BLaER1 treated with 17β-estradiol and CSF1 and Interleukin-3, amounts not matched to agents 10 nM and 100 nM (cell line): ENCODE results near the gene SLC22A3.
"Not testable (repeated sequence)": the region's sequence is repeated elsewhere in the genome, so short reads cannot be mapped to it uniquely, and the experiment has no call there.

Experiments
- H3K27ac ChIP-seq, 11 experiments: shearing (Covaris generic); formaldehyde crosslinking; 2 replicates each; pipeline ENCODE4 v1.8.1; 2022
- H3K27me3 ChIP-seq, 11 experiments: shearing (Covaris generic); formaldehyde crosslinking; 2 replicates each; pipeline ENCODE4 v1.8.1; 2022
- H3K36me3 ChIP-seq, 11 experiments: shearing (Covaris generic); formaldehyde crosslinking; 2 replicates each; pipeline ENCODE4 v1.8.1; 2022
- H3K4me1 ChIP-seq, 10 experiments: shearing (Covaris generic); formaldehyde crosslinking; 2 replicates each; pipeline ENCODE4 v1.8.1; 2022
- H3K4me2 ChIP-seq, 11 experiments: shearing (Covaris generic); formaldehyde crosslinking; 2 replicates each; pipeline ENCODE4 v1.8.1; 2022
- H3K4me3 ChIP-seq, 10 experiments: shearing (Covaris generic); formaldehyde crosslinking; 2 replicates each; pipeline ENCODE4 v1.8.1; 2022
- H3K9ac ChIP-seq, 11 experiments: shearing (Covaris generic); formaldehyde crosslinking; 2 replicates each; pipeline ENCODE4 v1.8.1; 2022
- H3K9me3 ChIP-seq, 11 experiments: shearing (Covaris generic); formaldehyde crosslinking; replicated peaks in 1 of 11; 2 replicates each; pipeline ENCODE4 v1.8.1; 2022
- H4K20me1 ChIP-seq, 11 experiments: shearing (Covaris generic); formaldehyde crosslinking; 2 replicates each; pipeline ENCODE4 v1.8.1; 2022
- Cebpa-rat ChIP-seq, 11 experiments: shearing (Covaris generic); IDR thresholded peaks; 2 replicates each; pipeline ENCODE4 v1.8.1; 2022

Gene SLC22A3

DNA sequence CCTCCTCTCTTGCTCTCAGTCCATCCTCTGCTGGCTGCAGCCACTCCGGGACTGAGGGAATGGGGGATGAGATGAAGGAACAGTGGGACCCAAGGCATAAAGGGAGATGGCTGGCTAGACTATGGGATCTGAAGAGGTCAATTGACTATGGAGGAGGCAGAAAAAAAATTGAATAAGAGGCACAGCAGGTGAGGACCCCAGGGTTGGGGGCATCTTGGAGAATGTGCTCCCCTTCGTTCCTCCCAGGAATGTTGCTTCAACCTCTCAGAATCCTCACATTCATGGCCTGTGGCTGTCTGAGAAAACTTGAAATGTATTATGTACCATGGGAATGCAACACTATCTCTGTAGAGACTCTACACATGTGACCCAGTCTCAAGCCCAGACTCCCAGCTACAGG lies 121.0 kb downstream of the SLC22A3 start:
- no peak overlapping the region for H3K4me3 ChIP-seq

DNA sequence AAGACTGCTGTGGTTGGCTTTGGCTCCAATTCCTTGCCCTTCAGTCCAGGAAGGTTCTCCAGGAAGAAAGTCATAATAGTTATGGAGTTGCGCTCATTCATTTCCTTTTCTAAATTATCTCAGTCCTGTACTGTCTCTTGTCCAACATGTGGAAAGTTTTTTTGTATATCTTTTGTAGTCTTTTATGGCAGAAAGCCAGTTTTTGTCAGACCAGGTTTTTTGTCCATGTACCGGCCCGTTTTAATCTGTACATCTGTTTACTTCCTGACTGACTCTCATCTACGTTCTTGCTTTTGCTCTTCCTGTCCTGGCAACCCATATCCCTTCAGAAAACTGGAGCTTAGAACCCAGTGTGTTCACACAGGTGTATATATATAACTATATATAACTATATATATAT lies 127.9 kb downstream of the SLC22A3 start:
- H3K9ac ChIP-seq, H3K4me3 ChIP-seq, H4K20me1 ChIP-seq, H3K36me3 ChIP-seq, H3K27ac ChIP-seq, H3K4me1 ChIP-seq, H3K4me2 ChIP-seq: not testable (repeated sequence)
- Histone ChIP-seq H3K9me3 (peaks cover 5 to 16% (median 8%) of the 10 kb centered on the region in 11 experiments; a peak in 20 of 22 replicates), H3K27me3 (peaks cover 4 to 31% (median 12%) of the 10 kb centered on the region in 11 experiments; a peak in 17 of 22 replicates)

More for the DNA sequence above, 121.0 kb downstream of the SLC22A3 start:
- no peak overlapping the region for H3K4me2 ChIP-seq
- peaks cover 0 to 8% (median 0%) of the 10 kb centered on the region in 10 experiments; a peak in 6 of 20 replicates for H3K4me1 ChIP-seq
- H4K20me1 ChIP-seq: peaks cover 0 to 15% (median 3%) of the 10 kb centered on the region in 11 experiments; a peak in 6 of 22 replicates
- no peak overlapping the region for H3K9ac ChIP-seq
- peaks cover 59 to 82% (median 76%) of the 10 kb centered on the region in 11 experiments for H3K27me3 ChIP-seq
- no peak overlapping the region for H3K27ac ChIP-seq
- H3K9me3 ChIP-seq: peaks cover 16 to 23% (median 19%) of the 10 kb centered on the region in 11 experiments
- TF ChIP-seq Cebpa-rat (IDR thresholded peaks at IDR 0.05): no peak
- no peaks in the 10 kb centered on the region for H3K36me3 ChIP-seq

DNA sequence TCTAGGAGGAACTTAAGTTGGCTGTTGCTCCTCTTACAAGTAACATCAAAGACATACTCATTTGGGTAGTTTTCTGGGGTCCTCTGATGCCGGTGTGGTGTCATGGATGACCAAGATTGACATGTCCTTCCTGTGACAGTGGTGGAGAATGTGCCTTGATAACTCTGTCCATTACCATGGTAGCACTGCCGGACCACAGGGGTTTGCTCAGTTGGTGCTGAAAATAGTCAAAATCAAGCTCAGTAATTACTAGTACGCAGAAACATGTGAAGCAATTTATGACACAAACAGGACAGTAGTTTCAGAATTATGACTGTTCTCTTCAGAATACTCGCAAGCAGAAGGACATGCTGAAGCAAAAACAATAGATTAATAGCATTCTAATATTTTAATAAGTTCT lies 128.9 kb downstream of the SLC22A3 start:
- not testable (repeated sequence) for H3K9ac ChIP-seq, H3K4me3 ChIP-seq, H3K4me2 ChIP-seq, H4K20me1 ChIP-seq, H3K4me1 ChIP-seq, H3K36me3 ChIP-seq, H3K27ac ChIP-seq
- peaks cover 15 to 26% (median 18%) of the 10 kb centered on the region in 11 experiments; a peak in 20 of 22 replicates for H3K9me3 ChIP-seq
- peaks cover 4 to 22% (median 7%) of the 10 kb centered on the region in 11 experiments; a peak in 8 of 22 replicates for H3K27me3 ChIP-seq

DNA sequence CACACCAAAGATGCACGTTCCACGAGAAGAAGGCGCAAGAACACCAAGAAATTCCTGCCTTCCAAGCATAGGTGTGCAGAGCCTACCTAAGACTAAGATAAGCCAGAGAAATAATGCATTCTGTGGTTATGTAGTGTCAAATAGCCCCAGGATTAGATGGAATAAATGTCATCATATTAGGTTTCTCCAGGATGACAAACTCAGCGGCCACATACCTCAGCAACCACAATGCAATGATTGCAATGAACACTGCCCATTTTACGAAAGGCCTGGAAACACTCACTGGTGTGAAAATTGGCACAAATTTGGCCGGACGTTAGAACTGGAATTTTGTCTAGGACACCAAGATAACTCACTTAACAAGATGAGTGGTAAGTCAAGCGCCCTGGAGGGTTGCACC lies 129.7 kb downstream of the SLC22A3 start:
- no peak overlapping the region for H3K27ac ChIP-seq
- TF ChIP-seq Cebpa-rat (IDR thresholded peaks at IDR 0.05): no peak
- no peaks in the 10 kb centered on the region for H4K20me1 ChIP-seq
- H3K36me3 ChIP-seq: peaks cover 0 to 10% (median 0%) of the 10 kb centered on the region in 11 experiments; a peak in 4 of 22 replicates
- H3K27me3 ChIP-seq: peaks cover 4 to 22% (median 7%) of the 10 kb centered on the region in 11 experiments; a peak in 8 of 22 replicates
- no peak overlapping the region for H3K9ac ChIP-seq
- H3K9me3 ChIP-seq: peaks cover 15 to 31% (median 19%) of the 10 kb centered on the region in 11 experiments; a peak in 20 of 22 replicates
- no peaks in the 10 kb centered on the region for H3K4me1 ChIP-seq
- no peak overlapping the region for H3K4me3 ChIP-seq
- H3K4me2 ChIP-seq: no peak overlapping the region

DNA sequence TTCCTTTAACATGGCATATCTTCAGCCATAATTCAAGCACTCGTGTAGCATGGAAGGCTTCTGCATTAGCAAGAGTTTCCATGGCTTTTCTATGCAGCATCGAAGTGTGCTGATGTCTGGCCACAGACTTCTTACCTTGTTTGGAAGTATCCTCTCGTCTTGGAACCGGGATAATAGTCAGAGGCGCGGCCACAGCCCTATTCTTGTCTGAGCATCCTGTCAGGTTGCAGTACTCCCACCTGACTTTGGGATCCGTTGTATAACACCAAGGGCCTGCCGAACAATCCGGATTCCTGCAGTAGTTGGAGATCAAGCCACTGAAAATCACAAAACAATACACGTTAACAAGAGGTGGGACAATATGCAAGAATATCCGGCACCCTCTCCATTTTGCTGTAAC lies 138.9 kb downstream of the SLC22A3 start:
- Histone ChIP-seq H3K4me2 (no peak overlapping the region), H3K9me3 (peaks cover 0 to 6% (median under 1%) of the 10 kb centered on the region in 11 experiments; a peak in 8 of 22 replicates), H3K4me3 (no peak overlapping the region), H3K36me3 (peaks cover 0 to under 1% (median 0%) of the 10 kb centered on the region in 11 experiments; a peak in 1 of 22 replicates), H3K27ac (no peak overlapping the region), H3K9ac (no peak overlapping the region), H4K20me1 (no peaks in the 10 kb centered on the region), H3K4me1 (no peaks in the 10 kb centered on the region), H3K27me3 (no peaks in the 10 kb centered on the region)
- no peak for TF ChIP-seq Cebpa-rat (IDR thresholded peaks at IDR 0.05)

DNA sequence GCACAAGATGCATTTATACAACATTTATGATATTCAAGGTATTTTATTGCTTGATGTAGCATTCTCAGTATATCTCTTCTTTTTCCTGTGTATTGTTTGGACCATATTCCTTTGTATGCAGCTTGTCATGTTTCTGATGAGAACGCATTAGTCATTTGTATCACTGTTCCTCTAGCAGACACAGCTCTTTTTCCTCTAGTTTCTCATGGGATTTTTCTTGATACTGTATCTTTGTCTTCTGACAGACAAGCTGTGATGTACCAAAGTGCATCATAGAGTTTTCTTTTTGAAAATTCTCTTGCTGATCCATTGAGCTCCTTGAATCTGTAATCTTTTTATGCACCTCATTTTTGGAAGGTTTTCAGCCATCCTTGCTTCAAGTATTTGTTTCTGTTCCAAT lies 140.9 kb downstream of the SLC22A3 start:
- no peaks in the 10 kb centered on the region for H3K4me1 ChIP-seq
- no peak overlapping the region for H3K4me3 ChIP-seq
- no peaks in the 10 kb centered on the region for H3K27me3 ChIP-seq
- H3K27ac ChIP-seq: no peak overlapping the region
- H3K9ac ChIP-seq: no peak overlapping the region
- H3K4me2 ChIP-seq: no peak overlapping the region
- no peak for TF ChIP-seq Cebpa-rat (IDR thresholded peaks at IDR 0.05)
- no peaks in the 10 kb centered on the region for H4K20me1 ChIP-seq
- H3K36me3 ChIP-seq: no peaks in the 10 kb centered on the region; a peak in 1 of 22 replicates
- no peaks in the 10 kb centered on the region for H3K9me3 ChIP-seq

DNA sequence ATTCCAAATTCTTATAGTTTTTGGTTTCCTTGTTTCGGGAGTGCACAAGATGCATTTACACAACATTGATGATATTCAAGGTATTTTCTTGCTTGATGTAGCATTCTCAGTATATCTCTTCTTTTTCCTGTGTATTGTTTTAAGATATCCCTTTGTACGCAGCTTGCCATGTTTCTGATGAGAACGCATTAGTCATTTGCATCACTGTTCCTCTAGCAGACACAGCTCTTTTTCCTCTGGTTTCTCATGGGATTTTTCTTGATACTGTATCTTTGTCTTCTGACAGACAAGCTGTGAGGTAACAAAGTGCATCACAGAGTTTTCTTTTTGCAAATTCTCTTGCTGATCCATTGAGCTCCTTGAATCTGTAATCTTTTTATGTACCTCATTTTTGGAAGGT lies 146.4 kb downstream of the SLC22A3 start:
- no peaks in the 10 kb centered on the region for H3K4me1 ChIP-seq
- H3K4me2 ChIP-seq: no peak overlapping the region
- no peak overlapping the region for H3K9ac ChIP-seq
- no peak for TF ChIP-seq Cebpa-rat (IDR thresholded peaks at IDR 0.05)
- H3K36me3 ChIP-seq: peaks cover 0 to under 1% (median 0%) of the 10 kb centered on the region in 11 experiments; a peak in 1 of 22 replicates
- H3K9me3 ChIP-seq: no peaks in the 10 kb centered on the region
- no peak overlapping the region for H3K4me3 ChIP-seq
- no peaks in the 10 kb centered on the region for H3K27me3 ChIP-seq
- H4K20me1 ChIP-seq: no peaks in the 10 kb centered on the region
- H3K27ac ChIP-seq: no peak overlapping the region

DNA sequence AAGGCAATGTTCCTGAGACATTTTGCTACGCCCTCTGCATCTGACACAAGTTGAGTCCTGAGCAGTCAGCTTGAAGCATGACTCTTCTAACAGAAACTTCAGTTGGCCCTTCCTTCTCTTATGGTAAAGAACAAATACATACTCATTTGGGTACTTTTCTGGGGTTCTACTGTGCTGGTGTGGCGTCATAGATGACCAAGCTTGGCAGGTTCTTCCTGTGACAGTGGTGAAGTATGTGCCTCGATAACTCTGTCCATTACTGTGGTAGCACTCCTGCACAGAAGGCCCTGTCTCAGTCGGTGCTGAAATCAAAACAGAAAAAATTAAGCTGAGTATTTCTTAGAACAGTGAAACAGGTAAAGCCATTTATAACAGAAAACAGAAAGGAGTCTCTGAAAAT lies 152.5 kb downstream of the SLC22A3 start:
- Histone ChIP-seq H3K9ac (no peak overlapping the region), H4K20me1 (no peaks in the 10 kb centered on the region), H3K9me3 (peaks cover 24 to 36% (median 30%) of the 10 kb centered on the region in 11 experiments), H3K4me3 (no peak overlapping the region), H3K4me2 (no peak overlapping the region), H3K36me3 (peaks cover 0 to 5% (median 0%) of the 10 kb centered on the region in 11 experiments; a peak in 5 of 22 replicates), H3K27me3 (no peaks in the 10 kb centered on the region), H3K27ac (no peak overlapping the region), H3K4me1 (no peaks in the 10 kb centered on the region)
- TF ChIP-seq Cebpa-rat (IDR thresholded peaks at IDR 0.05): no peak
